Activated T-cell treated with anti-CD3 and anti-CD28 coated beads, Interleukin-2, amount 50 U/mL, for 1 hour (primary cell): ENCODE results near the gene C9orf78.
"Not testable (repeated sequence)": the region's sequence is repeated elsewhere in the genome, so short reads cannot be mapped to it uniquely, and the experiment has no call there.

ENCODE experiments used
- DNase-seq: peaks from one replicate; pipeline ENCODE4 v3.0.0-alpha.2; 2020

The C9orf78 gene

GRCh38 chr9:129809346-129809745 is 25.7 kb downstream of the C9orf78 start:
- DNase-seq, result no peak

- DNase-seq, result no peak
Observed at GRCh38 chr9:129806061-129806460, 29.0 kb downstream of the C9orf78 start.

GRCh38 chr9:129803676-129804060 is 31.4 kb downstream of the C9orf78 start:
- no peak for DNase-seq

- peak; percentile 97 for DNase-seq
Observed at GRCh38 chr9:129802833-129803675, 32.0 kb downstream of the C9orf78 start, which contains the start of gene TOR1B. TOR1B (plus strand) TSS chr9:129803184; CDS start chr9:129803213, 29 bp downstream.

- no peak for DNase-seq
Observed at GRCh38 chr9:129801504-129801903, 33.6 kb downstream of the C9orf78 start.

- no peak for DNase-seq
Observed at GRCh38 chr9:129798973-129799372, 36.1 kb downstream of the C9orf78 start.

- not testable (repeated sequence) for DNase-seq
Observed at GRCh38 chr9:129796029-129796428, 39.0 kb downstream of the C9orf78 start.

GRCh38 chr9:129794549-129794948 is 40.5 kb downstream of the C9orf78 start:
- no peak for DNase-seq

GRCh38 chr9:129786481-129786880 is 48.6 kb downstream of the C9orf78 start:
- no peak for DNase-seq

GRCh38 chr9:129785866-129786265 is 49.2 kb downstream of the C9orf78 start:
- DNase-seq, result no peak

GRCh38 chr9:129784970-129785369 is 50.1 kb downstream of the C9orf78 start:
- DNase-seq, result not testable (repeated sequence)

- peak; percentile 70 for DNase-seq
Observed at GRCh38 chr9:129783516-129784361, 51.3 kb downstream of the C9orf78 start.

- DNase-seq, result no peak
Observed at GRCh38 chr9:129781981-129782380, 53.1 kb downstream of the C9orf78 start.

- DNase-seq, result no peak
Observed at GRCh38 chr9:129781131-129781530, 53.9 kb downstream of the C9orf78 start.

GRCh38 chr9:129779560-129780190 is 55.4 kb downstream of the C9orf78 start:
- DNase-seq, result no peak

- DNase-seq, result no peak
Observed at GRCh38 chr9:129778469-129778868, 56.6 kb downstream of the C9orf78 start.

- no peak for DNase-seq
Observed at GRCh38 chr9:129777769-129778130, 57.3 kb downstream of the C9orf78 start.
